Breast epithelium (tissue), 3 donors: ENCODE measurements around the gene FAM184B.

Experiments used
- POLR2A ChIP-seq: fragments of 450-650 bp; IDR thresholded peaks from one replicate; pipeline ENCODE4 v1.6.1; 2016; ENCODE audit warnings: antibody characterized with exemption, mild to moderate bottlenecking, moderate library complexity
- POLR2AphosphoS5 ChIP-seq, 3 donors: sonication (generic); formaldehyde crosslinking; IDR thresholded peaks; one replicate each; pipeline ENCODE4 v1.6.1; 2017; ENCODE audit warnings: antibody characterized with exemption in 3 of 3
- TF ChIP-seq, protein P1 (sequence below), 3 donors: fragments of 450-650 bp; IDR thresholded peaks; one replicate each; pipeline ENCODE4 v1.5.1; 2016 to 2017; ENCODE audit warnings: antibody characterized with exemption in 3 of 3, mild to moderate bottlenecking in 3 of 3, moderate library complexity in 3 of 3

DNA sequence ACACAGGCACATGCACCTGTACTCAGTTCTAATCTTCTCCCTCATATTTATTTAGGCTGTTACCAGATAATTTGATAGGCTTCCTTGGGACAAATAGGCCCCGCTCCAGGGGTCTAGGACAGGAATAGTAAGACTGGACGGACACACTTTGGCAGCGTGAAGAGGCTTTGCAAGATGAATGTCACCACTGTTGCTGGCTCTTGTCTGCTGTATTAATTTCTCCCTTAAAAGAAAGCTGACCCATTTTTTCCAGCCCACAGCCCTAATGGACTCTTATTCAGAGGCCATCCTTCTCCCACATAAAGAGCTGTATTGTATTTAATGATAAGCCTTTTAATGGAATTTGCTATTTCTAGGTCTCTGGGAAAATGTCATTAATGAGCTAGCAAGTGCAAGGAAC is 18.0 kb downstream of the FAM184B start:
- TF ChIP-seq, protein P1, sequence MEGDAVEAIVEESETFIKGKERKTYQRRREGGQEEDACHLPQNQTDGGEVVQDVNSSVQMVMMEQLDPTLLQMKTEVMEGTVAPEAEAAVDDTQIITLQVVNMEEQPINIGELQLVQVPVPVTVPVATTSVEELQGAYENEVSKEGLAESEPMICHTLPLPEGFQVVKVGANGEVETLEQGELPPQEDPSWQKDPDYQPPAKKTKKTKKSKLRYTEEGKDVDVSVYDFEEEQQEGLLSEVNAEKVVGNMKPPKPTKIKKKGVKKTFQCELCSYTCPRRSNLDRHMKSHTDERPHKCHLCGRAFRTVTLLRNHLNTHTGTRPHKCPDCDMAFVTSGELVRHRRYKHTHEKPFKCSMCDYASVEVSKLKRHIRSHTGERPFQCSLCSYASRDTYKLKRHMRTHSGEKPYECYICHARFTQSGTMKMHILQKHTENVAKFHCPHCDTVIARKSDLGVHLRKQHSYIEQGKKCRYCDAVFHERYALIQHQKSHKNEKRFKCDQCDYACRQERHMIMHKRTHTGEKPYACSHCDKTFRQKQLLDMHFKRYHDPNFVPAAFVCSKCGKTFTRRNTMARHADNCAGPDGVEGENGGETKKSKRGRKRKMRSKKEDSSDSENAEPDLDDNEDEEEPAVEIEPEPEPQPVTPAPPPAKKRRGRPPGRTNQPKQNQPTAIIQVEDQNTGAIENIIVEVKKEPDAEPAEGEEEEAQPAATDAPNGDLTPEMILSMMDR (IDR thresholded peaks at IDR 0.05) = no peak
- TF ChIP-seq POLR2A (no peak), POLR2AphosphoS5 (IDR thresholded peaks at IDR 0.05) (no peak)
